Endothelial cell of umbilical vein (primary cell): Measurements from ENCODE around the gene SLC36A4. TPM values are rescaled to one million over a fixed set of nuclear protein-coding genes. Genes with fewer than 3 reads are reported as not detected.

Experiments used
- BruUV-seq: library from RNA; stranded (reverse); fragments of 400-500 nt; replicated peaks from 2 replicates; lab custom pipeline; 2021; lab: Mats Ljungman, UMichigan
- CTCF ChIA-PET: fragments of 300-600, 350-600 bp; sonication (Branson Sonifier 250); formaldehyde crosslinking; loops from one replicate; lab custom pipeline; 2021; ENCODE audit warnings: antibody characterized with exemption, inconsistent platforms; lab: Charles Lee
- POLR2A ChIA-PET: fragments of 300-600, 350-600 bp; sonication (Branson Sonifier 250); formaldehyde crosslinking; loops from one replicate; lab custom pipeline; 2021; ENCODE audit warnings: antibody characterized with exemption, inconsistent platforms; lab: Charles Lee
- DNase-seq: peaks from one replicate; pipeline ENCODE4 v3.0.0-alpha.2; 2011; ENCODE audit warnings: low read depth, low spot score
- FAIRE-seq: peaks from 2 replicates; lab custom pipeline; 2011; peaks lifted over from hg19 to GRCh38; lab: Jason Lieb, UNC
- H2AFZ ChIP-seq: 2 replicates; pipeline ENCODE4 v1.6.0; 2012; ENCODE audit warnings: low read depth, low read length, control low read depth, inconsistent platforms
- H3K27ac ChIP-seq: 2 replicates; pipeline ENCODE4 v1.5.1; 2011; ENCODE audit warnings: low read depth, mild to moderate bottlenecking, control low read depth, low read length, moderate library complexity; ENCODE audit not compliant: insufficient read depth
- H3K27me3 ChIP-seq, 2 experiments: 2 replicates each; pipeline versions ENCODE4 v1.6.0 to v1.6.1; 2011; ENCODE audit warnings: low read length in 2 of 2, mixed read lengths in 1 of 2; ENCODE audit not compliant: control insufficient read depth in 2 of 2, insufficient read depth in 2 of 2
- H3K36me3 ChIP-seq, 2 experiments: 2 replicates in 1 of 2; 3 replicates in 1 of 2; pipeline ENCODE4 v1.5.1; 2011; ENCODE audit warnings: low read length in 2 of 2, mild to moderate bottlenecking in 1 of 2, moderate library complexity in 1 of 2; ENCODE audit not compliant: control insufficient read depth in 2 of 2, insufficient read depth in 2 of 2; ENCODE audit errors: extremely low read depth in 1 of 2
- H3K4me1 ChIP-seq: 3 replicates; pipeline ENCODE4 v1.5.1; 2011; ENCODE audit warnings: mild to moderate bottlenecking, low read length; ENCODE audit not compliant: control insufficient read depth, insufficient read depth; ENCODE audit errors: extremely low read depth
- H3K4me2 ChIP-seq: 2 replicates; pipeline ENCODE4 v1.6.1; 2011; ENCODE audit warnings: low read length, control low read depth, mixed read lengths; ENCODE audit not compliant: insufficient read depth
- H3K4me3 ChIP-seq, 3 experiments: fragments of 200-600 bp in 1 of 3; sonication (generic), shearing (Covaris generic) in 1 of 3; replicated peaks in 1 of 3; 2 replicates each; pipeline ENCODE4 v1.5.1; 2011 to 2016; ENCODE audit warnings: control low read depth in 3 of 3, low read length in 3 of 3, mild to moderate bottlenecking in 2 of 3, inconsistent platforms in 1 of 3, low read depth in 1 of 3, moderate library complexity in 1 of 3; ENCODE audit not compliant: insufficient read depth in 1 of 3
- H3K79me2 ChIP-seq: 2 replicates; pipeline ENCODE4 v1.6.0; 2012; ENCODE audit warnings: low read length, inconsistent platforms; ENCODE audit not compliant: control insufficient read depth, insufficient read depth
- H3K9ac ChIP-seq: replicated peaks from 2 replicates; pipeline ENCODE3; 2011; ENCODE audit warnings: low read length, control low read depth; ENCODE audit not compliant: insufficient read depth; ENCODE audit errors: extremely low read depth
- H3K9me1 ChIP-seq: replicated peaks from 3 replicates; pipeline ENCODE4 v1.6.0; 2011; ENCODE audit warnings: mild to moderate bottlenecking, low read length; ENCODE audit not compliant: control insufficient read depth, insufficient read depth; ENCODE audit errors: extremely low read depth
- H3K9me3 ChIP-seq: replicated peaks from 2 replicates; pipeline ENCODE4 v1.5.1; 2012; ENCODE audit warnings: low read length, inconsistent platforms; ENCODE audit not compliant: control insufficient read depth, insufficient read depth
- H4K20me1 ChIP-seq: replicated peaks from 2 replicates; pipeline ENCODE3; 2011; ENCODE audit warnings: mild to moderate bottlenecking, low read length; ENCODE audit not compliant: control insufficient read depth, insufficient read depth; ENCODE audit errors: extremely low read depth
- CTCF ChIP-seq, 2 donors: IDR thresholded peaks; 1 replicate in 1 of 2; 2 replicates in 1 of 2; pipeline ENCODE4 v1.5.1; 2011; ENCODE audit warnings: low read length in 2 of 2, mild to moderate bottlenecking in 2 of 2, moderate library complexity in 2 of 2, control low read depth in 1 of 2, inconsistent platforms in 1 of 2, low read depth in 1 of 2; ENCODE audit not compliant: insufficient read depth in 1 of 2; ENCODE audit errors: extremely low read depth in 1 of 2
- EZH2 ChIP-seq: IDR thresholded peaks from 2 replicates; pipeline ENCODE4 v1.6.1; 2012; ENCODE audit warnings: borderline replicate concordance, low read depth, mild to moderate bottlenecking, moderate library complexity, low read length, inconsistent platforms; ENCODE audit not compliant: severe bottlenecking
- FOS ChIP-seq: IDR thresholded peaks from 2 replicates; pipeline ENCODE4 v1.6.1; 2011; ENCODE audit warnings: mild to moderate bottlenecking, low read length, moderate library complexity, borderline replicate concordance; ENCODE audit not compliant: insufficient read depth
- GATA2 ChIP-seq: IDR thresholded peaks from 2 replicates; pipeline ENCODE4 v1.7.0; 2011; ENCODE audit warnings: low read depth, mild to moderate bottlenecking, moderate library complexity, mixed read lengths, low read length; ENCODE audit not compliant: insufficient read length, insufficient read depth
- JUN ChIP-seq: IDR thresholded peaks from 2 replicates; pipeline ENCODE4 v1.6.1; 2011; ENCODE audit warnings: borderline replicate concordance, low read depth; ENCODE audit not compliant: insufficient read length, insufficient read depth
- MAX ChIP-seq: IDR thresholded peaks from 2 replicates; pipeline ENCODE4 v1.6.1; 2011; ENCODE audit not compliant: insufficient read depth, insufficient read length
- MYC ChIP-seq: IDR thresholded peaks from one replicate; pipeline ENCODE4 v1.6.1; 2011; ENCODE audit warnings: mild to moderate bottlenecking, low read depth, low read length
- POLR2A ChIP-seq: IDR thresholded peaks from 2 replicates; pipeline ENCODE4 v1.6.1; 2012; ENCODE audit warnings: low read depth, mild to moderate bottlenecking, control low read depth, low read length
- POLR2AphosphoS5 ChIP-seq: IDR thresholded peaks from 2 replicates; pipeline ENCODE4 v1.6.1; 2012; ENCODE audit warnings: low read depth, mild to moderate bottlenecking, control low read depth, low read length, moderate library complexity; ENCODE audit not compliant: insufficient read depth
- dilution Hi-C: fragments of 300-500 bp; cut with MboI; formaldehyde crosslinking; loops from one replicate; pipeline ENCODE4 v1.15.0; 2019; ENCODE audit warnings: low sequenced_read_pairs; ENCODE audit not compliant: extremely low pct_ligation_motif_present
- intact Hi-C: fragments of 100-400 bp; cut with micrococcal nuclease; formaldehyde crosslinking; loops from one replicate; pipeline ENCODE4 v1.10.0; 2022
- polyA plus RNA-seq, 4 experiments: library from polyadenylated mRNA; depleted of rRNA in 3 of 4; stranded (reverse) in 3 of 4; unstranded in 1 of 4; fragments of >200 nt; gene quantifications; 2 replicates each; pipeline versions ENCODE4 v1.2.1 to v1.2.3, GENCODE V29; 2011 to 2012; ENCODE audit warnings: missing spikeins in 1 of 4
- total RNA-seq: library from RNA; stranded (reverse); gene quantifications from 2 replicates; pipeline ENCODE4 v1.2.3, GENCODE V29; 2021

Gene SLC36A4
- total and polyA plus RNA-seq, 2 donors (not counting 3 experiments of a cell fraction or from before 2014, with no cell fraction given): 8.5 to 16.8 TPM

GRCh38 chr11:93166194-93166593, 31.6 kb downstream of the SLC36A4 start:
- no peak overlapping the region for H3K9ac ChIP-seq
- no peak overlapping the region for H2AFZ ChIP-seq
- ChIA-PET CTCF (interaction anchor here (0.7 to 1.5 kb wide), 2 partner anchors 30 to 68 kb away, joined by 3 read pairs; no protein-coding TSS in a partner anchor), POLR2A (no interaction called here)
- H3K9me3 ChIP-seq: no peaks in the 10 kb centered on the region
- no peak overlapping the region for H3K4me2 ChIP-seq
- no peaks in the 10 kb centered on the region for H3K9me1 ChIP-seq
- H3K79me2 ChIP-seq: no peaks in the 10 kb centered on the region
- no peak for DNase-seq
- no TSS peak for BruUV-seq
- intact Hi-C loops: no loop called here
- dilution Hi-C loops: no loop called here
- H3K27ac ChIP-seq: no peak overlapping the region
- no peak for TF ChIP-seq POLR2A
- no peak for TF ChIP-seq MYC
- TF ChIP-seq CTCF (IDR thresholded peaks at IDR 0.05; ENCODE audit: extremely low read depth in 1 of 2, insufficient read depth in 1 of 2, low read depth in 1 of 2, low read length in 2 of 2): no peak
- no peak for TF ChIP-seq POLR2AphosphoS5
- TF ChIP-seq EZH2: no peak
- no peak for TF ChIP-seq JUN
- TF ChIP-seq GATA2: no peak
- TF ChIP-seq FOS: no peak
- no peak for TF ChIP-seq MAX
- H3K36me3 ChIP-seq: peaks cover 0 to 2% of the 10 kb centered on the region in 2 experiments
- peaks cover 6% of the 10 kb centered on the region for H3K4me1 ChIP-seq
- H3K4me3 ChIP-seq: no peak overlapping the region
- H3K27me3 ChIP-seq: no peaks in the 10 kb centered on the region
- FAIRE-seq: no peak
- no peaks in the 10 kb centered on the region for H4K20me1 ChIP-seq
